ENCODE measurements around the gene CMIP.

CMIP gene

DNA sequence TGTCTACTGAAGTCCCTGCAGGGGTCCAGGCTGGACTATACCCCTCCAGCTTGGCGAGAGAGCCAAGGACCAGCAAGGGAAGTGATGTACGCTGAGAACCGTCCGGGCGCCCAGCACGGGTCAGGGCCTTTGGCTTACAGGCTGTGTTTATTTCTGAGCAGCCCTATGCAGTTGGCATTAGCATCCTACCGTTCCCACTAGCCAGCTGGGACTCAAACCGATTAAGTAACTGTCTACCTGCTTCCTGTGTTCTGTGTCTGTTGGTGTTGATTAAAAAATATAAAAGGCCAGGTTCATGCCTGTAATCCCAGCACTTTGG, 73.8 kb downstream of the CMIP start:
- Histone ChIP-seq H3K9me3 (ENCODE audit: insufficient read depth, low read length) (no peaks in the 10 kb centered on the region), H2AFZ (ENCODE audit: low read depth, low read length, severe bottlenecking) (no peak overlapping the region), H3K36me3 (ENCODE audit: low read length) (no peaks in the 10 kb centered on the region), H3K79me2 (ENCODE audit: insufficient read depth, low read length) (peaks cover 13% of the 10 kb centered on the region), H3K27ac (ENCODE audit: low read depth, low read length) (no peak overlapping the region), H3F3A (ENCODE audit: insufficient read depth) (no peaks in the 10 kb centered on the region), H4K20me1 (ENCODE audit: low read depth, low read length) (peaks cover 6% of the 10 kb centered on the region; the same call in 1 of the 2 replicates), H3K9ac (ENCODE audit: low read length) (no peak overlapping the region), H3K4me2 (ENCODE audit: low read depth, low read length, poor library complexity, severe bottlenecking) (no peak overlapping the region), H3K9me2 (replicated peaks; ENCODE audit: insufficient read depth, low read length) (no peaks in the 10 kb centered on the region), H3K4me3 (ENCODE audit: insufficient read depth, low read length, poor library complexity, severe bottlenecking) (no peak overlapping the region), H3K27me3 (ENCODE audit: low read length) (no peaks in the 10 kb centered on the region)
- no peak for TF ChIP-seq EZH2phosphoT487 (conservative IDR thresholded peaks at IDR 0.05; ENCODE audit: low read length)
- TF ChIP-seq, protein P1, sequence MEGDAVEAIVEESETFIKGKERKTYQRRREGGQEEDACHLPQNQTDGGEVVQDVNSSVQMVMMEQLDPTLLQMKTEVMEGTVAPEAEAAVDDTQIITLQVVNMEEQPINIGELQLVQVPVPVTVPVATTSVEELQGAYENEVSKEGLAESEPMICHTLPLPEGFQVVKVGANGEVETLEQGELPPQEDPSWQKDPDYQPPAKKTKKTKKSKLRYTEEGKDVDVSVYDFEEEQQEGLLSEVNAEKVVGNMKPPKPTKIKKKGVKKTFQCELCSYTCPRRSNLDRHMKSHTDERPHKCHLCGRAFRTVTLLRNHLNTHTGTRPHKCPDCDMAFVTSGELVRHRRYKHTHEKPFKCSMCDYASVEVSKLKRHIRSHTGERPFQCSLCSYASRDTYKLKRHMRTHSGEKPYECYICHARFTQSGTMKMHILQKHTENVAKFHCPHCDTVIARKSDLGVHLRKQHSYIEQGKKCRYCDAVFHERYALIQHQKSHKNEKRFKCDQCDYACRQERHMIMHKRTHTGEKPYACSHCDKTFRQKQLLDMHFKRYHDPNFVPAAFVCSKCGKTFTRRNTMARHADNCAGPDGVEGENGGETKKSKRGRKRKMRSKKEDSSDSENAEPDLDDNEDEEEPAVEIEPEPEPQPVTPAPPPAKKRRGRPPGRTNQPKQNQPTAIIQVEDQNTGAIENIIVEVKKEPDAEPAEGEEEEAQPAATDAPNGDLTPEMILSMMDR (IDR thresholded peaks at IDR 0.05; ENCODE audit: insufficient read depth, low read length, poor library complexity, severe bottlenecking), result no peak

DNA sequence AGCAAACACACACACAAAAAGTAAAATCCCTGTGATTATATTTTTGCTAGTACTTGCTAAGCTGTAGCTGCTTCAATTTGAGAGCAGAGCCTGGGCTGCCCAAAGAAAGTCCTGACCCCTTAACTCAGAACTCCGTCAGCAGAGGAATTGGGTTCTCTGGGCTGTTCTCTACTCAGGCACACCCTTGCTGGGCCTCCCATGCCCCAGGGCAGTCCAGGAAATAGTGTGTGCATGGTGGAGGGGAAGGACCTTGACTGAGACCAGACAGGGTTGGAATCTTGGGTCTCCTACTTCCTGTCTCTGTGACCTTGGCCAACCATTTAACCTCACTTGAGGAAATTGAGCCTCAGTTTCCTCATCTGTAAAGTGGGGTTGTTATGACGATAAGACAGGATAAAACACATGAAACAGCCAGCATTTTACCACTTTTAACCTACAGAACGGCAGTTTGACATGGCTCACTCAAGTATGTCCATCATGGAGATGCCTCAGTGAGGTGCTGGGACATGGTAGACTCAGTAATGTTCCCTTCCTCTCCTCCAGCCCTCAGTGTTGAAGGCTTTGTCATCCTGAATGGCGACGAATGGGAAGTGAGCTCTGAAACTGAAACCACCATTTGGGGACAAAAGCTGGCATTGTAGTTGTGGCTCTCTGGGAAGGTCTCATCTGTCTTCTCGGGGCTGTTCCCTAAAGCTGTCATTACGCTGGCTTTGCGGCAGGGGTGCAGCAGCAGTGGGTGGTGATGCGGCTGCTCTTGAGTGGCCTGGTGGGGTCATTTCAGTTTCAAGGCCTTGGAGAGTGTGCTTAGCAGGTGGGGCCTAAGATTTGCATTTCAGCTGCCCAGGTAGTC, 74.9 kb downstream of the CMIP start:
- Histone ChIP-seq H3K4me2 (ENCODE audit: low read depth, low read length, poor library complexity, severe bottlenecking) (no peak overlapping the region), H3K36me3 (ENCODE audit: low read length) (no peaks in the 10 kb centered on the region), H3K9me3 (ENCODE audit: insufficient read depth, low read length) (no peaks in the 10 kb centered on the region), H4K20me1 (ENCODE audit: low read depth, low read length) (peaks cover 4% of the 10 kb centered on the region; the same call in 1 of the 2 replicates), H3F3A (ENCODE audit: insufficient read depth) (no peaks in the 10 kb centered on the region), H3K9me2 (replicated peaks; ENCODE audit: insufficient read depth, low read length) (no peaks in the 10 kb centered on the region), H3K79me2 (ENCODE audit: insufficient read depth, low read length) (peaks cover 8% of the 10 kb centered on the region), H3K27me3 (ENCODE audit: low read length) (no peaks in the 10 kb centered on the region), H3K27ac (ENCODE audit: low read depth, low read length) (no peak overlapping the region), H3K9ac (ENCODE audit: low read length) (no peak overlapping the region), H2AFZ (ENCODE audit: low read depth, low read length, severe bottlenecking) (no peak overlapping the region), H3K4me3 (ENCODE audit: insufficient read depth, low read length, poor library complexity, severe bottlenecking) (no peak overlapping the region)
- TF ChIP-seq, protein P1 (IDR thresholded peaks at IDR 0.05; ENCODE audit: insufficient read depth, low read length, poor library complexity, severe bottlenecking), result no peak

DNA sequence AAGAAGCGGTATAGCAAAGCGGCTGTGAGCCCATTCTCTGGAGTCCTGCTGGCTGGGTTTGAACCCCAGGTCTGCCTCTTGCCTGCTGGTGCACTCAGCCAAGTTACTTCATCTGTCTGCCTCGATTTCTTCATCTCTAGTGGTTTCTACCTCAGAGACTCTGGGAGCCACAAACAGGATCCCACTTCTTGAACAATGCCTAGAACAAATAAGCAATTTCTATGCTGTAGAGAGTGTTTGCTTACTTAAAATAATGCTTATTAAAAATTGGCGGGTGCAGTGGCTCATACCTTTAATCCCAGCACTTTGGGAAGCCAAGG, 75.5 kb downstream of the CMIP start:
- Histone ChIP-seq H3K9me2 (replicated peaks; ENCODE audit: insufficient read depth, low read length) (no peaks in the 10 kb centered on the region), H3K9me3 (ENCODE audit: insufficient read depth, low read length) (no peaks in the 10 kb centered on the region), H3K4me2 (ENCODE audit: low read depth, low read length, poor library complexity, severe bottlenecking) (no peak overlapping the region), H3K36me3 (ENCODE audit: low read length) (no peaks in the 10 kb centered on the region), H3K4me3 (ENCODE audit: insufficient read depth, low read length, poor library complexity, severe bottlenecking) (no peak overlapping the region), H2AFZ (ENCODE audit: low read depth, low read length, severe bottlenecking) (no peak overlapping the region), H4K20me1 (ENCODE audit: low read depth, low read length) (peaks cover 4% of the 10 kb centered on the region; the same call in 1 of the 2 replicates), H3K79me2 (ENCODE audit: insufficient read depth, low read length) (peaks cover 6% of the 10 kb centered on the region), H3K27me3 (ENCODE audit: low read length) (no peaks in the 10 kb centered on the region), H3K9ac (ENCODE audit: low read length) (no peak overlapping the region), H3F3A (ENCODE audit: insufficient read depth) (no peaks in the 10 kb centered on the region), H3K27ac (ENCODE audit: low read depth, low read length) (no peak overlapping the region)
- no peak for TF ChIP-seq EZH2phosphoT487 (conservative IDR thresholded peaks at IDR 0.05; ENCODE audit: low read length)
- TF ChIP-seq, protein P1 (IDR thresholded peaks at IDR 0.05; ENCODE audit: insufficient read depth, low read length, poor library complexity, severe bottlenecking), result no peak
